Cerebellar nuclear complex (tissue), 1 donor: ENCODE results near the gene PPM1E.
"Not testable (repeated sequence)": the region's sequence is repeated elsewhere in the genome, so short reads cannot be mapped to it uniquely, and the experiment has no call there.

Experiments
- DNase-seq, 2 experiments: peaks; one replicate each; lab custom pipeline; 2025; lab: John Stamatoyannopoulos, UW

PPM1E gene

DNA sequence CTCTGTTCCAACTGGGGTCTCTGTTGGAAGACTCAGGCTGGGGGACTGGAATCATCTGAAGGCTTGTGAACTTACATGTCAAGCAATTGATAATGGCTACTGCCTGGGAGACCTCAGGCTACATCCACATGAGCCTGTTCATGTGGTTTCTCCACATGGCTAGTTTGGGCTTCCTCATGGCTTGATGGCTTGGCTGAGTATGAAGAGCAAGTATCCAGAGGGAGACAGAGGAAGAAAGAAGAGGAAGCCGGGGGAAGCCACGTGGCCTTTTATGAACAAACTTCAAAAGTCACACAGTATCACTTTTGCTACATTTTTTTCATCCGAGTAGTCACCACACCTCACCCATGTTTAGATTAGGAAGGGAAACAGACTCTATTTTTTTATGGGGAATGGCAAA lies 192.2 kb downstream of the PPM1E start:
- no peak for DNase-seq

DNA sequence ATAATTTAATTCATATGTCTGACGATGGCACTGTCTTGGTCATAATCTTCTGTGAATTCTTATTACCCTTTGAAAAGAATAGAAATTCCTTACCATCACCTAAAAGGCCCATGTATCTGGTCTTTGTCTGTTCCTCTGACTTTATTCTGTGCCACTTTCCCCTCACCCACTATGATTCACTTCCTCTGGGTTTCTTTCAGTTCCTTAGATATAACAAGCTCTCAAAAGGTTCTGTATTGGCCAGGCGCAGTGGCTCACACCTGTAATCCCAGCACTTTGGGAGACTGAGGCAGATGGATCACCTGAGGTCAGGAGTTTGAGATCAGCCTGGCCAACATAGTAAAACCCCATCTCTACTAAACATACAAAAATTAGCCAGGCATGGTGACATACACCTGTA lies 198.7 kb downstream of the PPM1E start:
- DNase-seq: not testable (repeated sequence)

DNA sequence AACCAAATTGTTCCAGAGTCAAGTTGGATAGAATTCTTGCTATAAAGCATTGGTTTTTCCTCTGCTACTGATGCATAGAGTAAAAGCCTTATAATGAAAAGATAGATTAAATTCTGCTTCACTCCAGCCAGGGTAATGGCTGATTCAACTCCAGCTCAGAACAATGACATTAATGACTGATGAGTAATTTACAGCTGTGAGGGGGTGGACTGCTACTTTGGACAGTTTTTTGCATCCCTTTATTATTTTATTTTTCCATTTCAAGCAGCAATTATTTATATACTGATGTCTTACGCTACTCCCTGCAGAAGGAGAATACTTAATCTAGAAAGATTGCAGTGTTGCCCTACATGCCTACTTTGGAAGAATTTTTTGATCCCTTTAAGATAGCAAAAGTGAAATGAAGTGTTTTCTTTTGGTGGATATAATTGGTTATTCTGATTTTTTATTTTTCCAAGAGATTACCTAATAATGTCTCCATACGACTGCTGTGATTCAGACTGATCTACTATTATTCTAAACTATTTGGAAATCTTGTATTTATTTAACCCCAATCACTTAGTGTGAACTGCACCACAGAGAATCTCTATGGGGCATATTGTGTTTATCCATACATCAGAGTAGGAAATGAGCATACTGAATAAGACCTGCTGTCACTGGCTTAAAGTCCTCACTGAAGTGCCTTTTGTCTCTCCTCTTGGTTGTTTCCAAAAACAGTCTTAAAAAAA lies 201.5 kb downstream of the PPM1E start:
- no peak for DNase-seq

DNA sequence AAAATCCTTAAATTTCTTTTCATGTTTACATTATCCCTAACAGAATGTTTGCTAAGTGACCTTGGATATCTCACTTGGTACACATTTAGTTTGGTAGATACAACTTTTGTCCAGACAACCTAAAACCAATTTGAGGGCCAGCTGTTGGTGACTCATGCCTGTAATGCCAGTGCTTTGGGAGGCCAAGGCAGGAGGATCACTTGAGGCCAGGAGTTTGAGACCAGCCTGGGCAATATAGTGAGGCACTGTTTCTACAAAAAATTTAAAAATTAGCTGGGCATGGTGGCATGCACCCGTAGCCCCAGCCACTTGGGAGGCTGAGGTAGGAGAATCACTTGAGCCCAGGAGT lies 202.0 kb downstream of the PPM1E start:
- not testable (repeated sequence) for DNase-seq

DNA sequence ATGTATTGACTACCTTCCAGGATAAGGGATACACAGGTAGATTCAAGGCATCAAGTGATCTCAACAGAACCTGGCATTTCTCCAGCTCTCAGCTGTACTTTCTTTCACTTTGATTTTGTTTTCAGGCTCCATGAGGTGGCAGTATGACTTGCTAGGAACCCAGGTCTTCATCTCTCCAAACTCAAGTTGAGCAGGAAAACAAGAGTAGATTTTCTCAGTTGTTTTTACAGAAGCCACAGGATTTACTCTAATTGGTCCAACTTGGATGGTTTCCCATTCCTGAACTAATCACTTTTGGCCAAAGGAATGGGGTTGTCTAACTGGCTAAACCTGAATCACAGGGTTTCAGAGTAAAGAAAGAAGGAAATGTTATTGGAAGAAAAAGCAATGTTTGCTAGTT lies 204.4 kb downstream of the PPM1E start:
- no peak for DNase-seq

DNA sequence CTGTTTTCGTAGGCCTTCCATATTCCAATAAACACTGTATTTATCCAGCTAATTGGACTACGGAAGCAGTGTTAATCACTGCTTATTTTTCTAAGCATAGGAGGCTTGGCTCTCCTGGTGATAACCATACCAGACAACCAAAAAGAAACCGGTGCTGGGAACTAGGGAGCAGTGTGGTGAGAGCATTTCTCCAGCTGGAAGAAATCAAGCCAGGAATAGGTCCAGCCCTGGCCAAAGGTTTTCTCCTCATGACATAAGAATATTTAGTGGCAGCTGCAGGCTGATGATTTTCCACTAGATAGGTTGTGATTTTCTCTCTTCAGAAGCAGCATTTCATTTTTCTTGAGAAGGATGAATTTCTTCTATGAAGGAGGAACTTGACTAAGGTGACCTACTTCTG lies 209.6 kb downstream of the PPM1E start:
- DNase-seq: no peak

DNA sequence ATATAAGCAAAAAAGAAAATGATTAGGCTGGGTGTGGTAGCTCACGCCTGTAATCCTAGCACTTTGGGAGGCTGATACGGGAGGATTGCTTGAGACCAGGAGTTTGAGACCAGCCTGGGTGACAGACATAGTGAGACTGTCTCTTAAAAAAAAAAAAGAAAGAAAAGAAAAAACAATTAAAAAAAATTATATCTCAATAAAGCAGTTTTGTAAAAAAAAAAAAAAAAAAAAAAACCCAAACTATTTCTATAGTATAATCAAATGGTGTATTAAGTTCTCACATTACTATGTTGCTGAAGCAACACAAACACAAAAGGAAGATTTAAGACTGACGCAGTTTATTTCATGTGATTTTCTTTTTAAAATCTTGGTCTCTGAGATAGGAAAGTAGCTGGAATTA lies 210.6 kb downstream of the PPM1E start:
- DNase-seq: no peak

DNA sequence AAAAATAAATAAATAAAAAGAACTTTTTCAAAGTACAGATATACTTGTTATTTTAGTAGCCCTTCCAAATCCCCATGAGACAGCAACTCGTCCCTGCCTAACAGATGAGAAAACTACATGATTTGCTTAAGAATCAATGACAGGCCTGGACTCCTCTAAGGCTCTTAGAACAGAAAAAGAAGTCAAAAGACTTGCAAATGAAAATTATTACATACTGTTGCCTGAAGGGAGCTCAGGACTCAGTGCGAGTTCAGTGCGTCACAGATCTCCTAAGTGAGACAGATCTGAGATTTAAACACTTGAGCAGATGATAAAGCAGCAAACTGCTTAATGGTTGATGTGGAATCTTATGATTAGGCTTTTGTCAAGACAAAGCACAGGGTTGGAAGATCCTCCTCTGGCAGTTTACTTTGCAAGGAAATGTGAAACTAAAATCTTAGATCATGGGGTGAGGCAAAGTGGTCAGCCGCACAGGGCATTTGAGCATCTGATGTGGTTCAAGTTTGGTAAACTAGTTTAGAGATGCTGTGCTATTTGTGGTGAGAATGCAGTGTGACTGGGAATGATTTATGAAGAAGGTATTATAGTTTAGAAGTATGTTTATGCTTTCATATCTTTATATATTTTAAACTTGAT lies 212.9 kb downstream of the PPM1E start:
- DNase-seq: no peak

DNA sequence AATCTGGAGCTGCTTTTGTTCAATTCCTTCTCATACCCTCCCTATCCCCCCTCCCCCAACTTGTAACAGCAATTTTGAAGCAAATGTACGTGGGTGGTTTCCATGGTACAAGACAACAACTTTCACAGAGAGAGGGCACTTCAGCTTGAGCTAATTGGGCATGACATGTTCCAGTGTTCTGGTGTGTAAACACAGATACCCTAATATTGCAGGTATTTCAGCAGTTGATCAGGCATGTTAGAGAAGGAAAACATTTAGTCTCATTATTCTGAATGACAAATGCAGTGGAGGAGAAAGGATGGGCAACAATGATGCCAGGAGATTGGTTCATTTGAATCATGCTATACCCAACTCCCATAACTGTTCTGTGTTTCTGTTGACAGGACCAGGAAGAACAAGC lies 213.5 kb downstream of the PPM1E start:
- no peak for DNase-seq

DNA sequence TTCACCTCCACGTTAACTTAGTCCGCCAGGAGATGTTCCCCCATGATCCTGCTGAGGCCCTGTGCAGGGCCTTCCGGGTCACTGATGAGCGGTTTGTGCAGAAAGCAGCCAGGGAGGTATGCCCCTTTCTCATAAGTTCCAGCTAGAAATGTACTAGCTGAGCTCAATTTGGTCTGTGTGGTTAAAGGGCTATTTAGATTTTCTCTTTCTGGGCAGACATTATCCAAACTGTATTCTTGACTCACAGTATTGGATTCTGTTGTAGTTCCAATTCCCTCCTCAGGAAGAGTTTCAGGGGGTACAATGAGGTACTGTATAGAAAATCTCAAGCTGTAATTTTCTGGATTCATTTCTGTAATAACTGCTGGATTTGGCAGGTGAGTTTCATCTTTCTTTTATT lies 214.0 kb downstream of the PPM1E start:
- no peak for DNase-seq

DNA sequence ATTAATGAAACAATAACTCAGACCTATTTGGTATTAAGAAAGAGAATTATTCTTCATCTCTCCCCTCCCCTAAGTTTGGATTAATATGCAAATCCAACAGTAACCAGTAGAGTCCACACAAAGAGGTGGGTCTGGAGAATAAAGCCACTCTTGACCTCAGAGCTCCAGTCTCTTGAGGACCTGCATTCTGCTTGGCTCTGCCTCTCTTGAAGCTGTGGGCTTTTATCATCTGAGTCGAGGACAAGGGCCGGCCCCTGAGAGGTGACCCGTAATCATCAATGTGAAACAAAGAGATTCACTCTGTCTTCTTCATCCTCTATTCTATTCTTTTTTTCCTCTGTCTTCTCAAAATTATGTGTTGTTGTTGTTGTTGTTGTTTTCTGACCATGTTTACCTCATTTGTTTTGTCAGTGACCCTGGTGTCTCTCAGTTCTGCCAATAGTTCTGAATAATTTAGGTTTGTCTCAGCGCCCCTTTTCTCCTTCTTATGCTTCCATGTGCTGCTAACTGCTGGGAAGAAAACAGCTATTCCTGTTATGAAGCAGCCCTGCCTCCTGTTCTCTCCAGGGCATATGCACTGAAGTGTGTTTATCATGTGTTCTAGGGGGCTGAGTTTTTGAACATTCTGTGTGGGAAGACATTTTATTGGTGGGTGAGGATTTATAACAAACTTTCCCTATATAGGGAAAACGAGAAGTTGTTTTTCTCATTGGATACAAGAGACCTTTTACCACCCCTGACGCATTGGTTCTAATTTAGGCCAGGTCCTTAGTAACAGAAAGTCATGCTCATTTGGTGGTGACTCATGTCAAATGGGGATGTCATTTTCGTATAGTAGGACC lies 215.2 kb downstream of the PPM1E start:
- no peak for DNase-seq

DNA sequence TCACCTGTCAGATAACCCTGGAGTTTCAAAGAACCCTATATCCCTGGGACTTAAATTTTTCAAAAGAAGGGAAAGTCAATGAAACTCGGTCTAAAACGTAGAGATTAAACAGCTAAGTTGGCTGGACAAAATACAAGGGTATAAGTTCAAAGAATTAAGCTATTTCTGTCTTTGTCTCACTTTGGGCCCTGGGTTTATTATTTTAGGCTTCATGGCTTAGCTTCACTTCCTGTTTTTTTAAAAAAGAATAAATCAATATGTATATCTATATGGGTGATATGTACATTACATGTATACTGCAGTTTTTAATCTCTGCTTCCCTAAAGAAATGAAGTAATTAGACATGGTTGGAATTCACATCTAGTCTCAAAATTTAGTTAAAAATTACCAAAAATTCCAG lies 218.7 kb downstream of the PPM1E start:
- no peak for DNase-seq

DNA sequence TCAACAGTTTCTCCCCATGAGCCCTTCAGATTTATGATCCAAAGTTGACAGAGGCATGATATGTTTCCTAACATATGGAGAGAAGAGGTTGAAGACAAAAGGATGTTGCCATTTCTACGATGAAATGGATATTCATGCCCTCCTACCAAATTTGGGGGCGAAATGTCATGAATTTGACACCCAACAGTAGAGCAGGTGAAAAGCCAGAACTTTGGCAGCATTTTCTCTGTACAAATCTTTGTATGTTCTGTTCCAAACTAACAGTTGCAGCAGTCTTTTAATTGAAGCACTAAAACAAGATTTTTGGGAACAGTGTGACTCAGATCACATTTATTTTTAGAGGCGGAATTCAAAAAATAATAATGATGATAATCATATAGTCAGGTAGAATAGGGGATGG lies 220.9 kb downstream of the PPM1E start:
- no peak for DNase-seq

DNA sequence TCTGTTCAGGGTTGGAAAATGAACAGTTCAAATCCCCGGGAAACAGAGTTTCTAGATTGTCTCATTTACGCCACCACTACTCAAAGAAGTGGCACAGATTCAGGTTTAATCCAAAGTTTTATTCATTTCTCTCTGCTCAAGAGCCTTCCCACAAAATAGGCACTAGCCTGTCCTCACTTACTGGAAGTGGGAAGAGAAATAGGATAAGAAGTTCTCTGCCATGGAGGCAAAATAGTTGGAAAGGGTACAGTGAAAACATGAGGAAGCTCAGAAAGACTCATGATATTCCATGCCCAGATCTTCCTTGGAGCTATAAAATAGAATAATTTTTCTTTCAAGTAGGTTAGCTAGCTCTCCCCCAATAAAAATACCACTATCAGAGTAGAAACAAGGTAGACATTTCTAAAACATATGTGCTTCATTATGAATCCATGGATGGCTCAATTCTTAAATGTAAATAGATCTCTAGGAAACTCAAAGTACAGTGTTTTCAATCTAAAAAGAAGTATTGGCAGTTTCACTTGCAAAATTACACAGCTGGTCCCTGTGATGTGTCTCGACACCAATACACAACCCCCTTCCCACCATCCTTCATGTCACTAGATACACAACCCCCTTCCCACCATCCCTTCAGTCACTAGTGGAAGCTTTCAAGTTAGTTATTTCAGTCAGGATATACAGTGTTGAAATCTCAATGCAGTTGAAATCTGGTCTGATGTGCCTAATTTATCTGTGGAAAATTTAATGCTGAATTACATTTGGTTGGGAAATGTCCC lies 225.2 kb downstream of the PPM1E start:
- DNase-seq: no peak

DNA sequence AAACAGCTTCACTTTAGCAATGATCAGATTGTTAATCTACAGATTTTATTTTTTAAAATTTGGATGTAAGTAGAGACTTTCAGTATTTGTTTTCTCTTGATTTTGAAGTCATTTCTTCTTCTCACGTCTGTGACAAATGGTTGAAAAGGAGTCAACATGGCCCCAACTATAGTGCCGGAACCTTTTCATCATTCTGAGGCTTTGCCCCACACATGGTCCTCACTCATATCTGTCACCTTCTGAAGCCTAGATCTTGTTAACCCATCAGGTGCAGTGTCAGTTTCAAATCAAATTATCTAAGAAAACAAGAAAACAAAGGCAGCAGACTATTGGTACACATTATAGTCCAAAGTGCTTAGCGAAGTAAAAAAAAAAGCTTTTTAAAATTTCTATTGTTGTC lies 227.0 kb downstream of the PPM1E start:
- no peak for DNase-seq

DNA sequence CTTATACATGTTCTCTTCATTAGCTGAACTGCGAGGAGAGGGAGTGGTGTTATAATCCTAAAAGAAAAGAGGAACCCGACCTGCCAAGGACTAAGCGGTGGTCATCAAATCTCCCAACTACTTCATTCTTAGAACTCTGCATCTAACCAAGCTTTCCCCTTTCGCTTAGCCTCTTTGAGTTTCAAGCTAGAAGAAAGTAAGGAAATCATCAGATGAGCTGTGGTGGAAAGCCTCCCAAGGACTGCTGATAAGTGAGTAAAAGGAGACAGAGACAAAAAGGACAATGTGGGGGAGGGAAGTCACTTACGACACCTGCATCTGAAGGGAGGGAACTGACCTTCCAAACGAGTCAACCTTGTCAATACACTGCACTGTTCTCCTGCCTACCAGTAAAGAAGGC lies 229.7 kb downstream of the PPM1E start:
- no peak for DNase-seq

DNA sequence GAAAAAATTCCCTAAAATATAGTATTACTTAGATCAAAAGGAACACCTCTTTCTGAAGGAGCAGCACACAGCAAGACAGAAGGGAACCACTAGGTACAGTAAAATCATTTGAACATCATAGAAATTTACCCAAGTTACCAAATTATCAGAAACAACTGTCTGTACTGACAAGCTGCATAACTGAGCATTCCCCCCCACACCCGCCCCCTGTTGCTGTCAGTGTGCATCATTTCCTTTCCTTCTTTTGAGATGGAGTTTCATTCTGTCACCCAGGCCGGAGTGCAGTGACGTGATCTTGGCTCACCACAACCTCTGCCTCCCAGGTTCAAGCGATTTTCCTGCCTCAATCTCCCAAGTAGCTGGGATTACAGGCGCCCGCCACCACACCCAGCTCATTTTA lies 230.3 kb downstream of the PPM1E start:
- DNase-seq: no peak

DNA sequence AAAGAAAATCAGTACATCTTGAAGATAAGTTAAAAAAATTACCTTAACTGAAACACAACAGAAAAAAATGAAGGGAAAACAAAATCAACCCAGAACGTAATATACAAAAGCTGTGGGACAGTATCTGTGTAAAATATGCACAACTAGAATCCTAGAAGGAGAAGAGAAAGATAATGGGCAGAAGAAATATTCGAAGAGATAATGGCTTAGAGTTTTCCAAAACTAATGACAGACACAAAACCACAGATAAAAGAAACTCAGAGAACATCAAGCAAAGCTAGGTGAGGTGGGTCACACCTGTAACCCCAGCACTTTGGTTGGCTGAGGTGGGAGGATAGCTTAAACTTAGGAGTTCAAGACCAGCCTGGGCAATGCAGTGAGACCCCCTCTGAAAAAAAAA lies 234.0 kb downstream of the PPM1E start:
- DNase-seq: no peak

DNA sequence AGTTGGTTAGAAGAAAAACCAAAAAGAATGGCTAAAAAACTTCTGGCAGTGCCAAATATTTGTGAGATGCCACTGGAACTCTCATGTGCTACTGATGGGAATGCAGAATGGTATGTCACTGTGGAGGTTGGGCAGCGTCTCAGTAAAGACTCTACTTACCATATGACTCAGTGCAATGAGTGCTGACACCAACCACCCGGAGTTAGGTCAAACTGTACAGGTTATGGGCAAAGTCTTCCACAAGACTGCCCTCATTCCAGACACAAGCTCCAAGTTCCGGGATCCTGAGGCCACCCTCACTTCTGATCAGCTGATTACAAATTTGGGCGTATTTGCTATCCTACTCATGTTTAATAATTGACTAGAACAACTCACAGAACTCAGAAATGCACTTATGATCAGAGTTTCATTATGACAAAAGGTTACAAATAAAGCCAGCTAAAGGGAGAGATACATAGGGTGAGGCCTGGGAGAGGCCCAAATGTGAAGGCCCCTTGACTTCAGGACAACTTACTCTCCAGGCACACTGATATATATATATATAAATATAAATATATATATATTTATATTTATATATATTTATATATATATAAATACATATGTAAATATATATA lies 236.2 kb downstream of the PPM1E start:
- DNase-seq: no peak

DNA sequence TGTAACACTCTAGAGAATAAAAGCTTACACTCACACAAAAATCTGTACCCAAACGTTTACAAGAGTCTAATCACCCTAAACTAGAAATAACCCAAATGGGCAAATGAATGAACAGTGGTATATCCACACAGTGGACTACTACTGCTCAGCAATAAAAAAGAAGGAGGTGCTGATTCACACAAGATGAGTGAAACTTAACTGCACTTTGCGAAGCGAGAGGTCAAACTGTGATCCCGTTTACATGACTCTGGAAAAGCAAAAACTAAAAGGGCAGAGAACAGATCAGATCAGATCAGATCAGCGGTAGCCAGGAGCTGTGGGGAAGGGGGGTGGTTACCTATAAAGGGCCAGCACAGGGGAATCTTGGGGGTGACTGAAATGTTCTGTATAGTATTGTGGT lies 237.7 kb downstream of the PPM1E start:
- no peak for DNase-seq

DNA sequence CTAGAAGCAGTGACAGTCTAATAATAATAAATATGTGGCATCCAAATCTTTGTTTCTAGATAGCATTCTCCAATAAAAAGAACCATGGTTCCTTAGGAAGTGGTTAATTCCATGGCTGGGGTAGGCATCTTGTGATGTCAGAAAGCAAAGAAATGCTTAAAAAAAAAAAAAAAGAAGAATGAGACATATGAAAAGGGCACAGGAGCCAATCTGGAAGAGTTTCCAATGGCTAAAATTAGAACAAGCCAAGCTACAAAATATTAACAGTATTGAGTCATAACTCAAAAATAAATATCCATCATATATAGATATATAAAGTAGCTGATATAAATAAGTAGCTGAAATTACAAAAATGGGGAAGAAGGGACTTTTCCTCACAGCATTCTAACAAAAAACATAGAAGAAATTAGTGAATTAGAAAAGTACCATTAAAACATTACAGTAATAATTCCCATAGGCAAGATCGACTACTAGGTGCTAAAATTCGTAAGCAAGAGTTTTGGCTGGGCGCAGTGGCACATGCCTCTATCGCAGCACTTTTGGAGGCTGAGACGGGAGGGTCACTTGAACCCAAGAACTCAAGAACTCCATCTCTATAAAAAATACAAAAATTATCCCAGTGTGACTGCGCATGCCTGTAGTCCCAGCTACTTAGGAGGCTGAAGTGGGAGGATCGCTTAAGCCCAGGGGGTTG lies 239.7 kb downstream of the PPM1E start:
- DNase-seq: no peak
